ENCODE data around the gene COTL1.

COTL1 gene

DNA sequence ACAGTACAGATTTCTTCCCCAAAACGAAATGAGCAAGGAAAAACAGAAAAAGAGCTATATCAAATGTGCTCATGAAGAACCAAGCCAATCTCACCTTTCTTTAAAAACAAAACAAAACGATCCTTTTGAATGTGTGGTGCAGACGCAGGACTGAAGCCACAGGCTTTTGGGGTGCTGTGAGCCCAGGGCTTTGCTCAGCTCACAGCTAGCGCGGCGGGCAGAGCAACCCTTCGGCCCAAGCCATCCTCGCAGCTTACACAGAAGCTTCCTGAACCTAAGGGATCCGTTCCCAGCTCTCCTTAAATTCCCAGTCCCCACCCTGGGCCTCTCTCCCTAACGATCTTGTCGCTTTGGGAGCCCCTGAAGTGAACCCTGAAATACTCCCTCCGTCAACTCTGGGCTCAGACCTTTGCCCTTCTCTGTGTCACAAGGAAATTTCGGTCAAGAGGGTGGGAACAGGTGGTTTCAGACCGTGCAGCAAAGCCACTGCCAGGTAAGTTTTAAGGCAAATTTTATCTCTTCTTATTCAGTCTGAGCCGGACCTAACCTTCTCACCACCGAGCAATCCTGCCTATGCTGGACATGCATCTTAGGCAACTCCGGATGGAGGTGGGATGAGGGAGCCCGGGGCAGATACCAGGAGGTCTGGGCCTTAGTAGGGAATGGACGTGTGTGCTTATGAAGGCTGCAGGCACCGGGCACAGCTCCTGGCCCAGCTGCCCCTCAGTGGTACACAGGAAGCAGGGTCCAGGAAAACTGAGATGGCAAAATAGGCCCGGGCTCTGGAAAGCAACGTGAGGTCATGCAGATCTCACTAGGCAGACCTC, 52.0 kb downstream of the COTL1 start:
- Mint-ChIP-seq H3K4me1 (peaks cover 26% of the 10 kb centered on the region), H3K9me3 (peaks cover 23% of the 10 kb centered on the region), H3K27ac (peak overlapping the region; percentile 74), H3K27me3 (ENCODE audit: low read depth, poor library complexity) (no peaks in the 10 kb centered on the region), H3K4me3 (no peak overlapping the region), H3K36me3 (ENCODE audit: low read depth) (peaks cover 76% of the 10 kb centered on the region)
- DNase-seq = no peak
- TF ChIP-seq, protein P1, sequence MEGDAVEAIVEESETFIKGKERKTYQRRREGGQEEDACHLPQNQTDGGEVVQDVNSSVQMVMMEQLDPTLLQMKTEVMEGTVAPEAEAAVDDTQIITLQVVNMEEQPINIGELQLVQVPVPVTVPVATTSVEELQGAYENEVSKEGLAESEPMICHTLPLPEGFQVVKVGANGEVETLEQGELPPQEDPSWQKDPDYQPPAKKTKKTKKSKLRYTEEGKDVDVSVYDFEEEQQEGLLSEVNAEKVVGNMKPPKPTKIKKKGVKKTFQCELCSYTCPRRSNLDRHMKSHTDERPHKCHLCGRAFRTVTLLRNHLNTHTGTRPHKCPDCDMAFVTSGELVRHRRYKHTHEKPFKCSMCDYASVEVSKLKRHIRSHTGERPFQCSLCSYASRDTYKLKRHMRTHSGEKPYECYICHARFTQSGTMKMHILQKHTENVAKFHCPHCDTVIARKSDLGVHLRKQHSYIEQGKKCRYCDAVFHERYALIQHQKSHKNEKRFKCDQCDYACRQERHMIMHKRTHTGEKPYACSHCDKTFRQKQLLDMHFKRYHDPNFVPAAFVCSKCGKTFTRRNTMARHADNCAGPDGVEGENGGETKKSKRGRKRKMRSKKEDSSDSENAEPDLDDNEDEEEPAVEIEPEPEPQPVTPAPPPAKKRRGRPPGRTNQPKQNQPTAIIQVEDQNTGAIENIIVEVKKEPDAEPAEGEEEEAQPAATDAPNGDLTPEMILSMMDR (IDR thresholded peaks at IDR 0.05) = no peak

DNA sequence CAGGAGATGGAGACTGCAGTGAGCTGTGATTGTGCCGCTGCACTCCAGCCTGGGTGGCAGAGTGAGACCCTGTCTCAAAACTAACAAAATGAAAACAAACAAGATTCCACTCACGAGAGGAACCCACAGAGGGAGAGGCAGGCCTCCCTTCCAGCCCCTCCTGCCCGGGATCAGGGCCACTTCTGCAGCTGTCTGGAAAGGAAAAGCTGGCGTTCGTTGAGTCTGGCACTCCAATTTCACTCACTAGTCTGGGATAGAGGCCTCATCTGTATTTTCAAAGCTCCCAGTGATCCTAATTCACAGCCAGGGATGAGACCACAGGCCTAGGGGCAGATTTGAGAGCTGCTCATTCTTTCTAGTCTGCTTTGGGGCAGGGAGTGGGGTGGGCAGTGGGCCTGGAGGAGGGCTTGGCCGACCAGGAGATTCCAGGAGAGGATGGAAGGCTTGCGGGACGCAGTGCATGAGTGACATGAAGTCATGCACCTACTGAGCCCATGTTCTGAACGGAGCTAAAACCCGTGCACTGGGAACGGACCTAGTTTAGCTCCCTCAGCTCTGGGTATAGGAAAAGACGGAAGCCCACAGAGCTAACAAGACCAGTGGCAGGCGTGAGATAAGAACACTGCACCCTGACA, 54.0 kb downstream of the COTL1 start:
- peaks cover 6% of the 10 kb centered on the region for H3K9me3 Mint-ChIP-seq
- H3K27me3 Mint-ChIP-seq (ENCODE audit: low read depth, poor library complexity) = no peaks in the 10 kb centered on the region
- DNase-seq = no peak
- H3K36me3 Mint-ChIP-seq (ENCODE audit: low read depth) = peaks cover 56% of the 10 kb centered on the region
- no peak overlapping the region for H3K27ac Mint-ChIP-seq
- peaks cover 39% of the 10 kb centered on the region for H3K4me1 Mint-ChIP-seq
- TF ChIP-seq, protein P1 (IDR thresholded peaks at IDR 0.05) = no peak
- H3K4me3 Mint-ChIP-seq = no peak overlapping the region

DNA sequence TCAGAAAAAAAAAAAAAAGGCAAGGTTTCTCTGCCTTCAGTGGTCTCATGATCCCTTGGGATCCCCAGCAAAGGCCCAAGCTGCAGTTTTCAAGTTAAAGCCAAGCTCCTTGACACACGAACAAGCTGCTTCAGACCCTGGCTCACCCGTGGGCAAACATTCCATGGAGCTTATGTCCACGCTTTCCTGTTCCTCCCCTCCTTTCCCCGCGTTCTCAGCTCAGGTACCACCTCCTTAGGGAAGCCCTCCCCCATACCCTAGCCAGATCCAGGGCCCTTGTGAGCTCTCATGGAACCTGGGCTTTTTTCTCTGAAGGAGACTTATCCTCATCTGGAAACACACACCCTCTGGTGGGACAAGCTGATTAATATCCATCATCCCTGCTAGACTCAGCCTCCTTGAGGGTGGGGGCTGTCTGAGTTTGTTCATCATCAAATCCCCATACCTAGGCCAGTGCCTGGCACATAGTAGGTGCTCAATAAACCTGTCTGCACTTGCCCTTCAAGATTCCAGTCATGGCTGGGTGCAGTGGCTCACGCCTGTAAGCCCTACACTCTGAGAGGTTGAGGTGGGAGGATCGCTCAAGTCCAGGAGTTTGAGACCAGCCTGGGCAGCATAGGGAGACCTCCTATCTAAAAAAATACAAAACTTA, 54.7 kb downstream of the COTL1 start:
- H3K27ac Mint-ChIP-seq = peak overlapping the region; percentile 90
- peaks cover 49% of the 10 kb centered on the region for H3K36me3 Mint-ChIP-seq (ENCODE audit: low read depth)
- H3K4me3 Mint-ChIP-seq = no peak overlapping the region
- H3K9me3 Mint-ChIP-seq = peaks cover under 1% of the 10 kb centered on the region
- TF ChIP-seq, protein P1 (IDR thresholded peaks at IDR 0.05) = no peak
- H3K4me1 Mint-ChIP-seq = peaks cover 39% of the 10 kb centered on the region
- no peak for DNase-seq
- H3K27me3 Mint-ChIP-seq (ENCODE audit: low read depth, poor library complexity) = no peaks in the 10 kb centered on the region

DNA sequence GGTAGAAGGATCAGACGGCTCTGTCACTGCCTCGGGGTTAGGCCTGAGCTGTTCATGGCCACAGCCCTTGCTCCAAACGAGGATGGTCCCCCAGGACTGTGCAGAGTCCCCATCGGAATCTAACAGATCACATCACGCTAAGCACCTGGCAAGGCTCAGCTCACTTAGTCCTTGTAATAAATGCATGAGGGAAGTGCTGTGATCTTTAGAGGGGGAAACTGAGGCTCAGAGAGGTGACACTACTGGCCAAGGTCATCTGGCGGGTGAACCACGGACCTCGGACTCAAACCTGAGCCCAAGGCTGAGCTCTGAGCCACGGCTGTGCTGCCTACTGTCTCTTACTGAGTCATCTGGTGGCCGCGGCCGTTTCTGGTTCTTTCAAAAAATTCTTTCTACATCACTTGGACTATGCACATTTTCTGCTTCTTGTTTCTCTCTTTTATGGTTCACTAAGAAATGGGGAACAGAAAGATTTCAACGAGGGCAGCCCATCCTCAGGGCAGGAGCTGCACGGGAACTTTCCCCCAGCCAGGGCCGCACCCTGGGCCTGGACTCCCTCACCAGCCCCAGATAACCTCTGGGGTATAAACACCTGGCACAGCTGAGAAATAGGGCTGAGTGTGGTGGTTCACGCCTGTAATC, 55.6 kb downstream of the COTL1 start:
- H3K4me1 Mint-ChIP-seq = peaks cover 34% of the 10 kb centered on the region
- H3K9me3 Mint-ChIP-seq = no peaks in the 10 kb centered on the region
- H3K27ac Mint-ChIP-seq = no peak overlapping the region
- H3K36me3 Mint-ChIP-seq (ENCODE audit: low read depth) = peaks cover 40% of the 10 kb centered on the region
- TF ChIP-seq, protein P1 (IDR thresholded peaks at IDR 0.05) = no peak
- no peak for DNase-seq
- H3K27me3 Mint-ChIP-seq (ENCODE audit: low read depth, poor library complexity) = peaks cover 5% of the 10 kb centered on the region
- no peak overlapping the region for H3K4me3 Mint-ChIP-seq

DNA sequence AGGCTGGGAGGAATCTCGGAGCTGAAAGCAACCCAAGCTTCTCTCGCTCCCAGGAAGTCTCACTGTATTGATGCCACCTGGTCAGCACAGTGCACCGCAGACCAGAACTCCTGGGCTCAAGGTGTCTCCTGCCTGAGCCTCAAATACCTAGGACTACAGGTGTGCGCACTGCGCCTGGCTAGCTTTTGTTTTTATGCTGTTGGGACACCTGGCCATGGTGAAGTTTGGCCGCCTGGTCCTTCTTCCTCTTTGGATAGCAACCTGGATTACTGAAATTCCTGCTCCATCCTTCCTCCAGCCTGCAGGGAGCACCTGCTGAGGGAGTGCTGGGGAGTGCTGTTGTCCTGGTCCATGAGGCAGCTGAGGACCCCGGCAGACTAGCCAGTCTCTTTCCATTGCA, 56.6 kb downstream of the COTL1 start:
- no peaks in the 10 kb centered on the region for H3K9me3 Mint-ChIP-seq
- DNase-seq = no peak
- peaks cover 24% of the 10 kb centered on the region for H3K4me1 Mint-ChIP-seq
- TF ChIP-seq, protein P1 (IDR thresholded peaks at IDR 0.05) = no peak
- H3K27ac Mint-ChIP-seq = no peak overlapping the region
- H3K27me3 Mint-ChIP-seq (ENCODE audit: low read depth, poor library complexity) = peaks cover 5% of the 10 kb centered on the region
- H3K36me3 Mint-ChIP-seq (ENCODE audit: low read depth) = peaks cover 31% of the 10 kb centered on the region
- H3K4me3 Mint-ChIP-seq = no peak overlapping the region
